ENCODE results near the gene PTPRF.
"Not testable (repeated sequence)": the region's sequence is repeated elsewhere in the genome, so short reads cannot be mapped to it uniquely, and the experiment has no call there.

The PTPRF gene

DNA sequence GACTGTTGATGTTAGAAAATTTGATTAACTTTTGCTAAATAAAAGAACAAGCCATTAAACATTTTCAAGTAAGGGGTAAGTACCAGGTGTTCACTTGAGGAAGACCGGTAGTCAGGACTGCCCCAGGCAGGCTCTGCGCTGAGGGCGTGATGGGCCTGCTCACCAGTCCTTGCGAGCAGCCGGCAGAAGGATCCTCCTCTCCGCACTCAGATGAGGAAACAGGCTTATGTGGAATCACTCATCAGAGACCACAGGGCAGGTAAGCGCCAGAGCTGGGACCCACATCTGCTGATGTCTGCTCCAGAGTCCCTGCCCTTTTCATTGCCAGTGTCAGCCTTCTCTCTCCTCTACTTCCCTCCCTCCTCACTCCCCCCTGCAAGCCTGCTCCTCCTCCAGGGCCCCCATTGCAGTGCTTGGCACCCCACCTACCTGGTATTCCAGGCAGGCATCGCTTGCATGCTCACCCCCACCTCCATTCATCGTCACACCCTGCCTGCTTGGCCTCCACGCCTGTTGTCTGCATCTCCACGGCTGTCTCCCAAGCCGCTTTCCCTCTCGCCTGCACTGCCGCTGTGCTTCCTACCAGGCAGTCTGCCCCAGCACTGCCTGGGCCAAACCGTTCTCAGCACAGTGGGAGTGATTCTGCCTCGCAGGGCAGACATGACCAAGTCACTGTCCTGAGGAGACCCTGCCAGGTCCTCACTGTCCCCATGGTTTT is 94.5 kb downstream of the PTPRF start:
- no peak for DNase-seq (ENCODE audit: low read depth)
- TF ChIP-seq, protein P1, sequence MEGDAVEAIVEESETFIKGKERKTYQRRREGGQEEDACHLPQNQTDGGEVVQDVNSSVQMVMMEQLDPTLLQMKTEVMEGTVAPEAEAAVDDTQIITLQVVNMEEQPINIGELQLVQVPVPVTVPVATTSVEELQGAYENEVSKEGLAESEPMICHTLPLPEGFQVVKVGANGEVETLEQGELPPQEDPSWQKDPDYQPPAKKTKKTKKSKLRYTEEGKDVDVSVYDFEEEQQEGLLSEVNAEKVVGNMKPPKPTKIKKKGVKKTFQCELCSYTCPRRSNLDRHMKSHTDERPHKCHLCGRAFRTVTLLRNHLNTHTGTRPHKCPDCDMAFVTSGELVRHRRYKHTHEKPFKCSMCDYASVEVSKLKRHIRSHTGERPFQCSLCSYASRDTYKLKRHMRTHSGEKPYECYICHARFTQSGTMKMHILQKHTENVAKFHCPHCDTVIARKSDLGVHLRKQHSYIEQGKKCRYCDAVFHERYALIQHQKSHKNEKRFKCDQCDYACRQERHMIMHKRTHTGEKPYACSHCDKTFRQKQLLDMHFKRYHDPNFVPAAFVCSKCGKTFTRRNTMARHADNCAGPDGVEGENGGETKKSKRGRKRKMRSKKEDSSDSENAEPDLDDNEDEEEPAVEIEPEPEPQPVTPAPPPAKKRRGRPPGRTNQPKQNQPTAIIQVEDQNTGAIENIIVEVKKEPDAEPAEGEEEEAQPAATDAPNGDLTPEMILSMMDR (IDR thresholded peaks at IDR 0.05; ENCODE audit: low read depth, low read length, missing control alignments) = no peak
- no peak overlapping the region for H3K4me3 ChIP-seq (ENCODE audit: low read depth, low read length)

DNA sequence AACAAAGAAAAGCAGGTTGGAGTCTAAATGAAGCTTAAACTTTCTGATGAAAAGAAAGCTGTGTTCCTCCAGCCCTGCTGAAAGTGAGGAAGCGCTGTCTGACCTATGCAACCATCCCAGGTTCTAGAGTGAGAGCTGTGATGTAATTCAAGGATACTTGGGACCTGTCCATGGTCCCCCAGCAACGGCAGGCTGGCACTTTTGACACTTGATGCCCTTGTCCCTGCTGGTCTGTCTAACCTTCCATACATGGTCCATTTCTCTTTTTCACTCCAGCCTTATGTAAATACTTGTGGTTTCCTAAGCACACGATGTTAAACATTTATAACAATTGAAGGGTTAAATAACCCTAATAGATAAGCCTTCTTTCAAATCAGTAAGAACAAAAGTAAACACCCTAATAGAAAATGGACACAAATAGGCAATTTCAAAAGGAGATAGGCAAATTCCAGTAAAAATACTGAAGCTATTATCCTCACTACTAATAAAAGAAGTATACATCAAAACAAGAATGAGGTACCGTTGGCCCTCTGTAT is 101.5 kb downstream of the PTPRF start:
- no peak overlapping the region for H3K4me3 ChIP-seq (ENCODE audit: low read depth, low read length)
- no peak for DNase-seq (ENCODE audit: low read depth)
- TF ChIP-seq, protein P1 (IDR thresholded peaks at IDR 0.05; ENCODE audit: low read depth, low read length, missing control alignments) = no peak

DNA sequence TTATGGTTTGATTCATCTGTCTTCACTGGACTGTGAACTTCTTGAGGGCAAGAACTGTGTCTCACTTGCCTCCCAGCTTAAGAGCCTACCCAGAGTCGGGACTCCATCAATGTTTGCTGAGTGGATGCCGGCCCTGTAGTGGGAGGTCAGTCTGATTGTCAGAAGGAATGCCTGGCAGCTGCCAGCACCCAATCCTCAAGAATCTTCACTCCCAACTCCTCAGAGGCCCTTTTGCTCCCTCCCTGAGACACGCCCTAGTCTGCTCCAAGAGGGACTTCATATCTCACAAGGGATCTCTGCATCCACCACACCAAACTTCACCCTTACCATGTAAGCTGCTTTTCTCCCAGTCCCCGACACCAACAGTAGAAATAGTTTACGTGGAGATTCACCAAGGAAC is 104.0 kb downstream of the PTPRF start:
- TF ChIP-seq, protein P1 (IDR thresholded peaks at IDR 0.05; ENCODE audit: low read depth, low read length, missing control alignments) = no peak
- DNase-seq (ENCODE audit: low read depth) = no peak
- no peak overlapping the region for H3K4me3 ChIP-seq (ENCODE audit: low read depth, low read length)

GRCh38 chr1:43636006-43636641 is 105.4 kb downstream of the PTPRF start:
- no peak overlapping the region for H3K4me3 ChIP-seq (ENCODE audit: low read depth, low read length)
- no peak for DNase-seq (ENCODE audit: low read depth)
- TF ChIP-seq, protein P1 (IDR thresholded peaks at IDR 0.05; ENCODE audit: low read depth, low read length, missing control alignments) = no peak

GRCh38 chr1:43637267-43637666 is 106.6 kb downstream of the PTPRF start:
- no peak overlapping the region for H3K4me3 ChIP-seq (ENCODE audit: low read depth, low read length)
- no peak for DNase-seq (ENCODE audit: low read depth)
- TF ChIP-seq, protein P1 (IDR thresholded peaks at IDR 0.05; ENCODE audit: low read depth, low read length, missing control alignments) = no peak

DNA sequence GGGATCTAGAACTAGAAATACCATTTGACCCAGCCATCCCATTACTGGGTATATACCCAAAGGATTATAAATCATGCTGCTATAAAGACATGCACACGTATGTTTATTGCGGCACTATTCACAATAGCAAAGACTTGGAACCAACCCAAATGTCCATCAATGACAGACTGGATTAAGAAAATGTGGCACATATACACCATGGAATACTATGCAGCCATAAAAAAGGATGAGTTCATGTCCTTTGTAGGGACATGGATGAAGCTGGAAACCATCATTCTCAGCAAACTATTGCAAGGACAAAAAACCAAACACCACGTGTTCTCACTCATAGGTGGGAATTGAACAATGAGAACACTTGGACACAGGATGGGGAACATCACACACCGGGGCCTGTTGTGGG is 107.7 kb downstream of the PTPRF start:
- not testable (repeated sequence) for H3K4me3 ChIP-seq (ENCODE audit: low read depth, low read length); DNase-seq (ENCODE audit: low read depth)

GRCh38 chr1:43639976-43640794 is 109.5 kb downstream of the PTPRF start:
- no peak overlapping the region for H3K4me3 ChIP-seq (ENCODE audit: low read depth, low read length)
- no peak for DNase-seq (ENCODE audit: low read depth)
- TF ChIP-seq, protein P1 (IDR thresholded peaks at IDR 0.05; ENCODE audit: low read depth, low read length, missing control alignments) = no peak
